Osteoblast (primary cell): ENCODE measurements around the gene ATP6V0E1. TPM values are rescaled to one million over a fixed set of nuclear protein-coding genes. Genes with fewer than 3 reads are reported as not detected.

ENCODE experiments used
- DNase-seq: peaks from one replicate; pipeline ENCODE4 v3.0.0; 2011; ENCODE audit warnings: low spot score, mixed read lengths; ENCODE audit not compliant: insufficient read length; ENCODE audit errors: missing footprints
- H2AFZ ChIP-seq: 2 replicates; pipeline ENCODE4 v1.6.0; 2011; ENCODE audit warnings: mild to moderate bottlenecking, low read length
- H3K27ac ChIP-seq: 2 replicates; pipeline ENCODE4 v1.5.1; 2011; ENCODE audit warnings: mild to moderate bottlenecking, low read depth, low read length, moderate library complexity
- H3K27me3 ChIP-seq: 2 replicates; pipeline ENCODE4 v1.6.0; 2012; ENCODE audit warnings: mild to moderate bottlenecking, control low read depth, inconsistent platforms, low read length, moderate library complexity; ENCODE audit not compliant: insufficient read depth
- H3K36me3 ChIP-seq: 2 replicates; pipeline ENCODE4 v1.5.1; 2011; ENCODE audit warnings: mild to moderate bottlenecking, low read length, control low read depth, moderate library complexity; ENCODE audit not compliant: insufficient read depth
- H3K4me1 ChIP-seq: 2 replicates; pipeline ENCODE4 v1.5.1; 2011; ENCODE audit warnings: mild to moderate bottlenecking, low read length, control low read depth, moderate library complexity; ENCODE audit not compliant: insufficient read depth
- H3K4me2 ChIP-seq: 2 replicates; pipeline ENCODE4 v1.6.0; 2011; ENCODE audit warnings: mild to moderate bottlenecking, low read length; ENCODE audit not compliant: insufficient read depth
- H3K4me3 ChIP-seq: fragments of 200-600 bp; sonication (generic); 3 replicates; pipeline ENCODE4 v1.5.1; 2012; ENCODE audit warnings: mild to moderate bottlenecking, low read length, inconsistent platforms; ENCODE audit not compliant: insufficient read depth
- H3K79me2 ChIP-seq: 2 replicates; pipeline ENCODE4 v1.6.0; 2012; ENCODE audit warnings: mild to moderate bottlenecking, low read length, control low read depth, inconsistent platforms; ENCODE audit not compliant: insufficient read depth
- H3K9me3 ChIP-seq: 2 replicates; pipeline ENCODE4 v1.5.1; 2011; ENCODE audit warnings: low read depth, low read length, control low read depth
- H4K20me1 ChIP-seq: 2 replicates; pipeline ENCODE4 v1.6.0; 2012; ENCODE audit warnings: mild to moderate bottlenecking, low read length, control low read depth; ENCODE audit not compliant: insufficient read depth
- total RNA-seq: library from RNA; depleted of rRNA; stranded (reverse); fragments of >200 nt; gene quantifications from 2 replicates; pipeline ENCODE4 v1.2.3, GENCODE V29; 2012
- TF ChIP-seq, protein P1 (sequence below): IDR thresholded peaks from 2 replicates; pipeline ENCODE4 v1.5.1; 2011; ENCODE audit warnings: mild to moderate bottlenecking, low read depth, low read length, moderate library complexity; ENCODE audit errors: extremely low read depth

Gene ATP6V0E1
- total RNA-seq, 1 donor = 177 TPM

DNA sequence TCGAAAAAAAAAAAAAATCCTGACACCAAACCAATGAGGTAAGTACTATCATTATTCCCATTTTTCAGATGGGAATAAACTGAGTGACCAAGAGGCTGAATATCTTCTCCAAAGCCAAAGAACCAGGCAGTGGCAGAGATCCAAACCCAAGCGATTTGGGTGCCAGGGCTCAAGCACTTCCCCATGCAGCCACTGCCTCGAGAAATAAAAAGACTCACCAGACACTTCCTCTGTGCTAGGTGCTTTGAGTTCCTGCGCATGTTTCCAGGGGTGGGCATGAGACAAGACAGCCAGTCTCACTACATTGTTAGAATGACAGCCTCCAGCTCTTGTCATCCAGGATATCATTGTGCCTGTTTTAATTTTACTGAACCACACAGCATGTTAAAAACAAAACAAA is 26.6 kb upstream of the ATP6V0E1 start:
- DNase-seq = no peak
- H3K4me3 ChIP-seq = no peak overlapping the region
- TF ChIP-seq, protein P1, sequence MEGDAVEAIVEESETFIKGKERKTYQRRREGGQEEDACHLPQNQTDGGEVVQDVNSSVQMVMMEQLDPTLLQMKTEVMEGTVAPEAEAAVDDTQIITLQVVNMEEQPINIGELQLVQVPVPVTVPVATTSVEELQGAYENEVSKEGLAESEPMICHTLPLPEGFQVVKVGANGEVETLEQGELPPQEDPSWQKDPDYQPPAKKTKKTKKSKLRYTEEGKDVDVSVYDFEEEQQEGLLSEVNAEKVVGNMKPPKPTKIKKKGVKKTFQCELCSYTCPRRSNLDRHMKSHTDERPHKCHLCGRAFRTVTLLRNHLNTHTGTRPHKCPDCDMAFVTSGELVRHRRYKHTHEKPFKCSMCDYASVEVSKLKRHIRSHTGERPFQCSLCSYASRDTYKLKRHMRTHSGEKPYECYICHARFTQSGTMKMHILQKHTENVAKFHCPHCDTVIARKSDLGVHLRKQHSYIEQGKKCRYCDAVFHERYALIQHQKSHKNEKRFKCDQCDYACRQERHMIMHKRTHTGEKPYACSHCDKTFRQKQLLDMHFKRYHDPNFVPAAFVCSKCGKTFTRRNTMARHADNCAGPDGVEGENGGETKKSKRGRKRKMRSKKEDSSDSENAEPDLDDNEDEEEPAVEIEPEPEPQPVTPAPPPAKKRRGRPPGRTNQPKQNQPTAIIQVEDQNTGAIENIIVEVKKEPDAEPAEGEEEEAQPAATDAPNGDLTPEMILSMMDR = no peak
- H3K36me3 ChIP-seq = peaks cover 9% of the 10 kb centered on the region
- peaks cover 27% of the 10 kb centered on the region for H3K79me2 ChIP-seq
- no peak overlapping the region for H2AFZ ChIP-seq
- peak overlapping the region; percentile 95 for H3K27ac ChIP-seq
- H3K9me3 ChIP-seq = no peaks in the 10 kb centered on the region
- H3K4me1 ChIP-seq = peaks cover 55% of the 10 kb centered on the region
- H4K20me1 ChIP-seq = no peaks in the 10 kb centered on the region
- no peaks in the 10 kb centered on the region for H3K27me3 ChIP-seq
- no peak overlapping the region for H3K4me2 ChIP-seq

DNA sequence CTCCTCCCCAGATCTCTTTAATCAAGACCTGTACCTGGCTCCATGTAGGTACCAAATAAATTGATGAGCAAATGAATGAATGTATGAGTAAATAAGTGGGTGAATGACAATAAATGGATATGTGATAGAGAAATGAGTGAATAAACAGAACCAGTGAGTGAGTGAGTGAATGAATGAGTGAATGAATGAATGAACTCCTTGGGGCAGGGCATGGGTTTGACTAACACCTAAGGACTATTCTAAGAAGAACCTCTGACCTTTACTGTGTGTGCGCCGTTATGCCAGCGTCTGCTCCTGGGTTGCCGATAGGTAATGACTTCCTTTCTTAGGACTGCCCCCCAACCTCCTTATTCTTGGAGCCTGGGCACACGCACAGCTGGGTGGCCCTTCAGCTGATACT is 26.1 kb upstream of the ATP6V0E1 start:
- H3K27me3 ChIP-seq = no peaks in the 10 kb centered on the region
- H3K27ac ChIP-seq = peak overlapping the region; percentile 95
- no peak for DNase-seq
- H3K4me3 ChIP-seq = no peak overlapping the region
- H2AFZ ChIP-seq = no peak overlapping the region
- H3K4me2 ChIP-seq = peak overlapping the region; percentile 20
- H4K20me1 ChIP-seq = no peaks in the 10 kb centered on the region
- TF ChIP-seq, protein P1 = no peak
- H3K4me1 ChIP-seq = peaks cover 52% of the 10 kb centered on the region
- no peaks in the 10 kb centered on the region for H3K9me3 ChIP-seq
- H3K79me2 ChIP-seq = peaks cover 28% of the 10 kb centered on the region
- peaks cover 9% of the 10 kb centered on the region for H3K36me3 ChIP-seq

DNA sequence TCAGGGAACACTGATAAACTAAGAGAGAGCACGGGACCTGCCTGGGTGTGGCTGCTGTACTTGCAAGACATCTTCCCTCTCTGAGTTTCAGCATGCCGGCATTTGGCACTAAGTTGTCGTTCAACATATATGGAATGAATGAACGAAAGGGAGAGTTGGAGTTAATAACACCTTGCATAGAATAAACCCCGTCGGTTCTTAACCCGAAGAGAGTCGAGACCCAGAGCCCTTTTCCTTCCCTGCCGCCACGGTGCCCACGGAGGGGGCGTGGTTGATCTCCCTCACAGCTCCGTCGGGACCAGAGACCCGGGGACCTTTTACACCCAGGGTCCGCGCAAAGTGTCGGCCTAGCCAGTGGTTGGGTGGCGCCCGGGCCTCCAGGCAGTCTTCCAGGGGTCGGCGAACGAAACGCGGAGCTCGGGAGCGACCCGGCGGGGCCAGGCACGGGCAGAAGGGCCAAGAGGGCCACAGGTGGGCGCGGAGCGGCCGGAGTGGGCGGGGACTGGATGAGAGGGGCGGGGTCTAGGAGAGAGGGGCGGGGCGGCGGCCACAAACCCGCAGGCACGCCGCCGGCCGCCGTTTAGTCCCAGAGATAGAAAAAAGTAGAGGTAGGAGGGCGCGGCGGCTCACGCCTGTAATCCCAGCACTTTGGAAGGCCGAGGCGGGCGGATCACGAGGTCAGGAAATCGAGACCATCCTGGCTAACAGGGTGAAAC is 25.1 kb upstream of the ATP6V0E1 start:
- peak overlapping the region; percentile 98 for H3K4me2 ChIP-seq
- H3K4me3 ChIP-seq = peak overlapping the region; percentile 84
- H3K27me3 ChIP-seq = no peaks in the 10 kb centered on the region
- peaks cover 12% of the 10 kb centered on the region for H3K36me3 ChIP-seq
- no peaks in the 10 kb centered on the region for H4K20me1 ChIP-seq
- H3K9me3 ChIP-seq = no peaks in the 10 kb centered on the region
- DNase-seq = peak; percentile 76
- peak overlapping the region; percentile 97 for H3K27ac ChIP-seq
- peaks cover 45% of the 10 kb centered on the region for H3K4me1 ChIP-seq
- peak overlapping the region; percentile 39 for H2AFZ ChIP-seq
- H3K79me2 ChIP-seq = peaks cover 33% of the 10 kb centered on the region
- TF ChIP-seq, protein P1 = no peak
